Skin epidermis (tissue), 12 donors: ENCODE measurements around the gene DYNLT1.
A peak's percentile ranks its signal among the peaks of the same experiment; 100 is the strongest.
"Not testable (repeated sequence)": the region's sequence is repeated elsewhere in the genome, so short reads cannot be mapped to it uniquely, and the experiment has no call there.

ENCODE experiments used
- H3K27ac ChIP-seq, 21 experiments: fragments of 200-600 bp; sonication (generic) in 11 of 21; one replicate each; pipeline ENCODE4 v1.5.0; 2020; ENCODE audit warnings: mild to moderate bottlenecking in 3 of 21, inconsistent platforms in 2 of 21, moderate library complexity in 2 of 21
- H3K4me3 ChIP-seq, 7 experiments: fragments of 200-600 bp; sonication (generic) in 2 of 7; one replicate each; pipeline ENCODE4 v1.5.0; 2020; ENCODE audit warnings: inconsistent platforms in 2 of 7, mild to moderate bottlenecking in 2 of 7, moderate library complexity in 1 of 7

The DYNLT1 gene

GRCh38 chr6:158646023-158646910 lies 1.7 kb upstream of the DYNLT1 start:
- Histone ChIP-seq H3K4me3 (no peak overlapping the region), H3K27ac (no peak overlapping the region)

GRCh38 chr6:158645064-158646022 lies 800 bp upstream of the DYNLT1 start:
- H3K4me3 ChIP-seq = peak overlapping the region; percentile 65 to 99 (median 85)
- H3K27ac ChIP-seq = peak overlapping the region in 20 of 21 experiments; percentile 84 to 99 (median 96)

GRCh38 chr6:158643836-158644230 lies 710 bp downstream of the DYNLT1 start:
- peak overlapping the region; percentile 65 to 99 (median 85) for H3K4me3 ChIP-seq
- H3K27ac ChIP-seq = peak overlapping the region; percentile 82 to 99 (median 96)

GRCh38 chr6:158642097-158642601 lies 2.4 kb downstream of the DYNLT1 start:
- Histone ChIP-seq H3K27ac (peak overlapping the region in 4 of 21 experiments; percentile 18 to 97 (median 61)), H3K4me3 (no peak overlapping the region)

GRCh38 chr6:158640519-158640918 lies 4.0 kb downstream of the DYNLT1 start:
- Histone ChIP-seq H3K27ac (no peak overlapping the region), H3K4me3 (no peak overlapping the region)

GRCh38 chr6:158639056-158639455 lies 5.5 kb downstream of the DYNLT1 start:
- H3K4me3 ChIP-seq = no peak overlapping the region
- no peak overlapping the region for H3K27ac ChIP-seq

- Histone ChIP-seq H3K27ac (no peak overlapping the region), H3K4me3 (no peak overlapping the region)
Observed at GRCh38 chr6:158638324-158638854, 6.2 kb downstream of the DYNLT1 start.

- H3K27ac ChIP-seq = no peak overlapping the region
Observed at GRCh38 chr6:158636778-158637177, 7.8 kb downstream of the DYNLT1 start.

GRCh38 chr6:158635427-158636073 lies 9.0 kb downstream of the DYNLT1 start:
- Histone ChIP-seq H3K4me3 (no peak overlapping the region), H3K27ac (no peak overlapping the region)

More at GRCh38 chr6:158636778-158637177, 7.8 kb downstream of the DYNLT1 start:
- no peak overlapping the region for H3K4me3 ChIP-seq

GRCh38 chr6:158634695-158635426 lies 9.7 kb downstream of the DYNLT1 start:
- no peak overlapping the region for H3K27ac ChIP-seq
- H3K4me3 ChIP-seq = no peak overlapping the region

GRCh38 chr6:158633127-158633526 lies 11.4 kb downstream of the DYNLT1 start:
- H3K4me3 ChIP-seq = no peak overlapping the region
- H3K27ac ChIP-seq = peak overlapping the region in 1 of 21 experiments; percentile 14

GRCh38 chr6:158632538-158633119 lies 11.9 kb downstream of the DYNLT1 start:
- H3K4me3 ChIP-seq = not testable (repeated sequence)
- H3K27ac ChIP-seq = peak overlapping the region in 5 of 21 experiments; percentile 5 to 67 (median 38)

GRCh38 chr6:158631678-158632537 lies 12.6 kb downstream of the DYNLT1 start:
- Histone ChIP-seq H3K4me3 (no peak overlapping the region), H3K27ac (peak overlapping the region in 13 of 21 experiments; percentile 2 to 67 (median 38))

- H3K27ac ChIP-seq = peak overlapping the region in 12 of 21 experiments; percentile 2 to 67 (median 38)
Observed at GRCh38 chr6:158630938-158631616, 13.5 kb downstream of the DYNLT1 start.

GRCh38 chr6:158629367-158630221 lies 14.9 kb downstream of the DYNLT1 start:
- no peak overlapping the region for H3K4me3 ChIP-seq
- peak overlapping the region in 1 of 21 experiments; percentile 3 for H3K27ac ChIP-seq

More at GRCh38 chr6:158630938-158631616, 13.5 kb downstream of the DYNLT1 start:
- no peak overlapping the region for H3K4me3 ChIP-seq

GRCh38 chr6:158628542-158628941 lies 16.0 kb downstream of the DYNLT1 start:
- Histone ChIP-seq H3K27ac (no peak overlapping the region), H3K4me3 (no peak overlapping the region)
